Brain microvascular endothelial cell (primary cell): ENCODE data around the gene VASH2.
"Not testable (repeated sequence)": the region's sequence is repeated elsewhere in the genome, so short reads cannot be mapped to it uniquely, and the experiment has no call there.

Experiments used
- DNase-seq: peaks from one replicate; pipeline ENCODE4 v3.0.0-alpha.2; 2020
- H3K27ac ChIP-seq: fragments of 250-450 bp; sonication (Bioruptor Pico); 2 replicates; pipeline ENCODE4 v1.5.1; 2020; ENCODE audit warnings: mild to moderate bottlenecking, moderate library complexity
- H3K27me3 ChIP-seq: fragments of 250-450 bp; sonication (Bioruptor Pico); replicated peaks from 2 replicates; pipeline ENCODE4 v1.5.1; 2020; ENCODE audit warnings: mild to moderate bottlenecking
- H3K36me3 ChIP-seq: fragments of 250-450 bp; sonication (Bioruptor Pico); replicated peaks from 2 replicates; pipeline ENCODE4 v1.5.1; 2020; ENCODE audit warnings: mild to moderate bottlenecking
- H3K4me3 ChIP-seq: 2 replicates; pipeline ENCODE4 v1.5.1; 2011; ENCODE audit warnings: low read depth, mild to moderate bottlenecking, control low read depth, low read length, moderate library complexity
- CTCF ChIP-seq: IDR thresholded peaks from 2 replicates; pipeline ENCODE4 v1.5.1; 2011; ENCODE audit warnings: low read depth, mild to moderate bottlenecking, moderate library complexity, low read length, control low read depth, inconsistent platforms; ENCODE audit errors: missing control alignments
- in situ Hi-C: cut with HindIII; loops from 2 replicates; pipeline ENCODE4 v1.10.0; 2017; ENCODE audit warnings: low sequenced_read_pairs, low pct_ligation_motif_present

Gene VASH2

GRCh38 chr1:212986551-212986950 lies 36.2 kb downstream of the VASH2 start:
- in situ Hi-C loops, result no loop called here
- no peak overlapping the region for H3K4me3 ChIP-seq
- no peak for DNase-seq
- H3K27ac ChIP-seq, result no peak overlapping the region
- no peaks in the 10 kb centered on the region for H3K36me3 ChIP-seq
- H3K27me3 ChIP-seq, result no peaks in the 10 kb centered on the region
- TF ChIP-seq CTCF, result no peak

GRCh38 chr1:212987702-212988322 lies 37.5 kb downstream of the VASH2 start:
- Histone ChIP-seq H3K4me3 (no peak overlapping the region), H3K27ac (no peak overlapping the region), H3K36me3 (peaks cover 3% of the 10 kb centered on the region), H3K27me3 (no peaks in the 10 kb centered on the region)
- DNase-seq, result no peak
- in situ Hi-C loops, result no loop called here
- no peak for TF ChIP-seq CTCF

- Histone ChIP-seq H3K4me3 (no peak overlapping the region), H3K27ac (no peak overlapping the region), H3K27me3 (no peaks in the 10 kb centered on the region), H3K36me3 (peaks cover 7% of the 10 kb centered on the region)
- no peak for DNase-seq
- TF ChIP-seq CTCF, result no peak
- in situ Hi-C loops, result no loop called here
Measured at GRCh38 chr1:212990276-212990675, 39.9 kb downstream of the VASH2 start.

- in situ Hi-C loops, H3K27me3 ChIP-seq, H3K4me3 ChIP-seq, DNase-seq, H3K27ac ChIP-seq: not testable (repeated sequence)
- peaks cover 13% of the 10 kb centered on the region for H3K36me3 ChIP-seq
Measured at GRCh38 chr1:212993960-212994359, 43.6 kb downstream of the VASH2 start.

GRCh38 chr1:212994926-212995325 lies 44.6 kb downstream of the VASH2 start:
- Histone ChIP-seq H3K27me3 (no peaks in the 10 kb centered on the region), H3K36me3 (peaks cover 13% of the 10 kb centered on the region), H3K4me3 (no peak overlapping the region), H3K27ac (no peak overlapping the region)
- no peak for DNase-seq
- in situ Hi-C loops, result no loop called here
- TF ChIP-seq CTCF, result no peak

GRCh38 chr1:213003256-213003655 lies 52.9 kb downstream of the VASH2 start:
- Histone ChIP-seq H3K4me3 (no peak overlapping the region), H3K27ac (no peak overlapping the region), H3K36me3 (peaks cover 26% of the 10 kb centered on the region), H3K27me3 (no peaks in the 10 kb centered on the region)
- in situ Hi-C loops, result no loop called here
- no peak for TF ChIP-seq CTCF
- DNase-seq, result no peak
